ENCODE measurements around the gene PAK5.

The PAK5 gene

GRCh38 chr20:9517297-9518162 is 321.3 kb downstream of the PAK5 start:
- DNase-seq (ENCODE audit: low spot score) = no peak

GRCh38 chr20:9516234-9516871 is 322.5 kb downstream of the PAK5 start:
- DNase-seq (ENCODE audit: low spot score) = peak; percentile 39

- DNase-seq (ENCODE audit: low spot score) = no peak
Observed at GRCh38 chr20:9515741-9516233, 323.1 kb downstream of the PAK5 start.

GRCh38 chr20:9515214-9515585 is 323.7 kb downstream of the PAK5 start:
- DNase-seq (ENCODE audit: low spot score) = no peak

- DNase-seq (ENCODE audit: low spot score) = peak; percentile 65
Observed at GRCh38 chr20:9514461-9515213, 324.2 kb downstream of the PAK5 start, which contains the start of gene LAMP5. LAMP5 (plus strand) TSS chr20:9514590; CDS start chr20:9514853, 263 bp downstream.

- no peak for DNase-seq (ENCODE audit: low spot score)
Observed at GRCh38 chr20:9514072-9514460, 324.8 kb downstream of the PAK5 start.

- DNase-seq (ENCODE audit: low spot score) = no peak
Observed at GRCh38 chr20:9510911-9511310, 328.0 kb downstream of the PAK5 start.

GRCh38 chr20:9509246-9509645 is 329.6 kb downstream of the PAK5 start:
- no peak for DNase-seq (ENCODE audit: low spot score)

GRCh38 chr20:9508696-9509178 is 330.1 kb downstream of the PAK5 start:
- DNase-seq (ENCODE audit: low spot score) = no peak

- no peak for DNase-seq (ENCODE audit: low spot score)
Observed at GRCh38 chr20:9508240-9508661, 330.6 kb downstream of the PAK5 start.

GRCh38 chr20:9507544-9508239 is 331.2 kb downstream of the PAK5 start:
- no peak for DNase-seq (ENCODE audit: low spot score)

GRCh38 chr20:9506964-9507369 is 331.9 kb downstream of the PAK5 start:
- no peak for DNase-seq (ENCODE audit: low spot score)

GRCh38 chr20:9506280-9506821 is 332.5 kb downstream of the PAK5 start:
- DNase-seq (ENCODE audit: low spot score) = no peak

- DNase-seq (ENCODE audit: low spot score) = peak; percentile 66
Observed at GRCh38 chr20:9503526-9504245, 335.2 kb downstream of the PAK5 start.

- no peak for DNase-seq (ENCODE audit: low spot score)
Observed at GRCh38 chr20:9501473-9501872, 337.4 kb downstream of the PAK5 start.

- DNase-seq (ENCODE audit: low spot score) = no peak
Observed at GRCh38 chr20:9500121-9500520, 338.8 kb downstream of the PAK5 start.

GRCh38 chr20:9499126-9499899 is 339.6 kb downstream of the PAK5 start:
- DNase-seq (ENCODE audit: low spot score) = no peak

GRCh38 chr20:9498322-9498721 is 340.6 kb downstream of the PAK5 start:
- DNase-seq (ENCODE audit: low spot score) = no peak

GRCh38 chr20:9496155-9496554 is 342.7 kb downstream of the PAK5 start:
- DNase-seq (ENCODE audit: low spot score) = no peak

- no peak for DNase-seq (ENCODE audit: low spot score)
Observed at GRCh38 chr20:9495701-9496100, 343.2 kb downstream of the PAK5 start.

Data from AG08396 (cell line).